Endothelial cell of umbilical vein (primary cell): Measurements from ENCODE around the gene RBM18. TPM values are rescaled to one million over a fixed set of nuclear protein-coding genes. Genes with fewer than 3 reads are reported as not detected.

Experiments
- BruUV-seq: library from RNA; stranded (reverse); fragments of 400-500 nt; replicated peaks from 2 replicates; lab custom pipeline; 2021; lab: Mats Ljungman, UMichigan
- CTCF ChIA-PET: fragments of 300-600, 350-600 bp; sonication (Branson Sonifier 250); formaldehyde crosslinking; loops from one replicate; lab custom pipeline; 2021; ENCODE audit warnings: antibody characterized with exemption, inconsistent platforms; lab: Charles Lee
- POLR2A ChIA-PET: fragments of 300-600, 350-600 bp; sonication (Branson Sonifier 250); formaldehyde crosslinking; loops from one replicate; lab custom pipeline; 2021; ENCODE audit warnings: antibody characterized with exemption, inconsistent platforms; lab: Charles Lee
- DNase-seq: peaks from one replicate; pipeline ENCODE4 v3.0.0-alpha.2; 2011; ENCODE audit warnings: low read depth, low spot score
- FAIRE-seq: peaks from 2 replicates; lab custom pipeline; 2011; peaks lifted over from hg19 to GRCh38; lab: Jason Lieb, UNC
- H2AFZ ChIP-seq: 2 replicates; pipeline ENCODE4 v1.6.0; 2012; ENCODE audit warnings: low read depth, low read length, control low read depth, inconsistent platforms
- H3K27ac ChIP-seq: 2 replicates; pipeline ENCODE4 v1.5.1; 2011; ENCODE audit warnings: low read depth, mild to moderate bottlenecking, control low read depth, low read length, moderate library complexity; ENCODE audit not compliant: insufficient read depth
- H3K27me3 ChIP-seq, 2 experiments: 2 replicates each; pipeline versions ENCODE4 v1.6.0 to v1.6.1; 2011; ENCODE audit warnings: low read length in 2 of 2, mixed read lengths in 1 of 2; ENCODE audit not compliant: control insufficient read depth in 2 of 2, insufficient read depth in 2 of 2
- H3K36me3 ChIP-seq, 2 experiments: 2 replicates in 1 of 2; 3 replicates in 1 of 2; pipeline ENCODE4 v1.5.1; 2011; ENCODE audit warnings: low read length in 2 of 2, mild to moderate bottlenecking in 1 of 2, moderate library complexity in 1 of 2; ENCODE audit not compliant: control insufficient read depth in 2 of 2, insufficient read depth in 2 of 2; ENCODE audit errors: extremely low read depth in 1 of 2
- H3K4me1 ChIP-seq: 3 replicates; pipeline ENCODE4 v1.5.1; 2011; ENCODE audit warnings: mild to moderate bottlenecking, low read length; ENCODE audit not compliant: control insufficient read depth, insufficient read depth; ENCODE audit errors: extremely low read depth
- H3K4me2 ChIP-seq: 2 replicates; pipeline ENCODE4 v1.6.1; 2011; ENCODE audit warnings: low read length, control low read depth, mixed read lengths; ENCODE audit not compliant: insufficient read depth
- H3K4me3 ChIP-seq, 3 experiments: fragments of 200-600 bp in 1 of 3; sonication (generic), shearing (Covaris generic) in 1 of 3; replicated peaks in 1 of 3; 2 replicates each; pipeline ENCODE4 v1.5.1; 2011 to 2016; ENCODE audit warnings: control low read depth in 3 of 3, low read length in 3 of 3, mild to moderate bottlenecking in 2 of 3, inconsistent platforms in 1 of 3, low read depth in 1 of 3, moderate library complexity in 1 of 3; ENCODE audit not compliant: insufficient read depth in 1 of 3
- H3K79me2 ChIP-seq: 2 replicates; pipeline ENCODE4 v1.6.0; 2012; ENCODE audit warnings: low read length, inconsistent platforms; ENCODE audit not compliant: control insufficient read depth, insufficient read depth
- H3K9ac ChIP-seq: replicated peaks from 2 replicates; pipeline ENCODE3; 2011; ENCODE audit warnings: low read length, control low read depth; ENCODE audit not compliant: insufficient read depth; ENCODE audit errors: extremely low read depth
- H3K9me1 ChIP-seq: replicated peaks from 3 replicates; pipeline ENCODE4 v1.6.0; 2011; ENCODE audit warnings: mild to moderate bottlenecking, low read length; ENCODE audit not compliant: control insufficient read depth, insufficient read depth; ENCODE audit errors: extremely low read depth
- H3K9me3 ChIP-seq: replicated peaks from 2 replicates; pipeline ENCODE4 v1.5.1; 2012; ENCODE audit warnings: low read length, inconsistent platforms; ENCODE audit not compliant: control insufficient read depth, insufficient read depth
- H4K20me1 ChIP-seq: replicated peaks from 2 replicates; pipeline ENCODE3; 2011; ENCODE audit warnings: mild to moderate bottlenecking, low read length; ENCODE audit not compliant: control insufficient read depth, insufficient read depth; ENCODE audit errors: extremely low read depth
- CTCF ChIP-seq, 2 donors: IDR thresholded peaks; 1 replicate in 1 of 2; 2 replicates in 1 of 2; pipeline ENCODE4 v1.5.1; 2011; ENCODE audit warnings: low read length in 2 of 2, mild to moderate bottlenecking in 2 of 2, moderate library complexity in 2 of 2, control low read depth in 1 of 2, inconsistent platforms in 1 of 2, low read depth in 1 of 2; ENCODE audit not compliant: insufficient read depth in 1 of 2; ENCODE audit errors: extremely low read depth in 1 of 2
- EZH2 ChIP-seq: IDR thresholded peaks from 2 replicates; pipeline ENCODE4 v1.6.1; 2012; ENCODE audit warnings: borderline replicate concordance, low read depth, mild to moderate bottlenecking, moderate library complexity, low read length, inconsistent platforms; ENCODE audit not compliant: severe bottlenecking
- FOS ChIP-seq: IDR thresholded peaks from 2 replicates; pipeline ENCODE4 v1.6.1; 2011; ENCODE audit warnings: mild to moderate bottlenecking, low read length, moderate library complexity, borderline replicate concordance; ENCODE audit not compliant: insufficient read depth
- GATA2 ChIP-seq: IDR thresholded peaks from 2 replicates; pipeline ENCODE4 v1.7.0; 2011; ENCODE audit warnings: low read depth, mild to moderate bottlenecking, moderate library complexity, mixed read lengths, low read length; ENCODE audit not compliant: insufficient read length, insufficient read depth
- JUN ChIP-seq: IDR thresholded peaks from 2 replicates; pipeline ENCODE4 v1.6.1; 2011; ENCODE audit warnings: borderline replicate concordance, low read depth; ENCODE audit not compliant: insufficient read length, insufficient read depth
- MYC ChIP-seq: IDR thresholded peaks from one replicate; pipeline ENCODE4 v1.6.1; 2011; ENCODE audit warnings: mild to moderate bottlenecking, low read depth, low read length
- POLR2A ChIP-seq: IDR thresholded peaks from 2 replicates; pipeline ENCODE4 v1.6.1; 2012; ENCODE audit warnings: low read depth, mild to moderate bottlenecking, control low read depth, low read length
- POLR2AphosphoS5 ChIP-seq: IDR thresholded peaks from 2 replicates; pipeline ENCODE4 v1.6.1; 2012; ENCODE audit warnings: low read depth, mild to moderate bottlenecking, control low read depth, low read length, moderate library complexity; ENCODE audit not compliant: insufficient read depth
- dilution Hi-C: fragments of 300-500 bp; cut with MboI; formaldehyde crosslinking; loops from one replicate; pipeline ENCODE4 v1.15.0; 2019; ENCODE audit warnings: low sequenced_read_pairs; ENCODE audit not compliant: extremely low pct_ligation_motif_present
- intact Hi-C: fragments of 100-400 bp; cut with micrococcal nuclease; formaldehyde crosslinking; loops from one replicate; pipeline ENCODE4 v1.10.0; 2022
- polyA plus RNA-seq, 4 experiments: library from polyadenylated mRNA; depleted of rRNA in 3 of 4; stranded (reverse) in 3 of 4; unstranded in 1 of 4; fragments of >200 nt; gene quantifications; 2 replicates each; pipeline versions ENCODE4 v1.2.1 to v1.2.3, GENCODE V29; 2011 to 2012; ENCODE audit warnings: missing spikeins in 1 of 4
- total RNA-seq: library from RNA; stranded (reverse); gene quantifications from 2 replicates; pipeline ENCODE4 v1.2.3, GENCODE V29; 2021
- TF ChIP-seq, protein P1 (sequence below): IDR thresholded peaks from 2 replicates; pipeline ENCODE4 v1.6.1; 2011; ENCODE audit not compliant: insufficient read depth, insufficient read length

The RBM18 gene
- total and polyA plus RNA-seq, 2 donors (not counting 3 experiments of a cell fraction or from before 2014, with no cell fraction given) = 7.9 to 26.9 TPM

DNA sequence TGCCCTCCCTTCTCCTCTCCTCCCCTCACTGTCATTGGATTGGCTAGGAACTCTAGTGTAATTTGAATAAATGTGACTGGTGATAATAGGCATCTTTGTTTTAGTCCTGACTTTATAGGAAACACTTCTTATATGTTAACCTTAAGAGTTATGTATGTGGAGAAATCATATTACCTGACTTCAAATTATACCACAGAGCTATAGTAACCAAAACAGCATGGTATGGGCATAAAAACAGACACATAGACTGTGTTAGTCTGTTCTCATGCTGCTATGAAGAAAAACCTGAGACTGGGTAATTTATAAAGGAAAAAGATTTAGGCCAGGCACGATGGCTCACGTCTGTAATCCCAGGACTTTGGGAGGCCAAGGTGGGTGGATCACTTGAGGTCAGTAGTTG lies 9.4 kb upstream of the RBM18 start:
- no peak overlapping the region for H3K4me2 ChIP-seq
- peaks cover 31% of the 10 kb centered on the region for H3K79me2 ChIP-seq
- no peaks in the 10 kb centered on the region for H4K20me1 ChIP-seq
- peaks cover 0 to 3% of the 10 kb centered on the region in 2 experiments for H3K36me3 ChIP-seq
- no peaks in the 10 kb centered on the region for H3K27me3 ChIP-seq
- no peak overlapping the region for H3K4me3 ChIP-seq
- H3K27ac ChIP-seq = no peak overlapping the region
- no peaks in the 10 kb centered on the region for H3K9me1 ChIP-seq
- intact Hi-C loops = no loop called here
- no peak for TF ChIP-seq CTCF (IDR thresholded peaks at IDR 0.05; ENCODE audit: extremely low read depth in 1 of 2, insufficient read depth in 1 of 2, low read depth in 1 of 2, low read length in 2 of 2)
- no peak for TF ChIP-seq MYC
- no peak for TF ChIP-seq EZH2
- TF ChIP-seq POLR2A = no peak
- no peak for TF ChIP-seq FOS
- no peak for TF ChIP-seq GATA2
- no peak for TF ChIP-seq JUN
- no peak for TF ChIP-seq POLR2AphosphoS5
- TF ChIP-seq, protein P1, sequence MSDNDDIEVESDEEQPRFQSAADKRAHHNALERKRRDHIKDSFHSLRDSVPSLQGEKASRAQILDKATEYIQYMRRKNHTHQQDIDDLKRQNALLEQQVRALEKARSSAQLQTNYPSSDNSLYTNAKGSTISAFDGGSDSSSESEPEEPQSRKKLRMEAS = no peak
- no peak for DNase-seq
- no TSS peak for BruUV-seq
- FAIRE-seq = no peak
- H3K9ac ChIP-seq = no peak overlapping the region
- H3K9me3 ChIP-seq = no peaks in the 10 kb centered on the region
- CTCF ChIA-PET = interaction anchor here (1.6 kb wide), 1 partner anchor 149 kb away, joined by 3 read pairs; no protein-coding TSS in a partner anchor
- POLR2A ChIA-PET = no interaction called here
- dilution Hi-C loops = no loop called here
- H2AFZ ChIP-seq = no peak overlapping the region
- H3K4me1 ChIP-seq = no peaks in the 10 kb centered on the region
